Aorta (tissue), 5 donors: Measurements from ENCODE around the gene FUS. TPM values are rescaled to one million over a fixed set of nuclear protein-coding genes. Genes with fewer than 3 reads are reported as not detected.

Experiments
- ATAC-seq: fragments of 200-7000 bp; cut with Tn5 transposase; one replicate; pipeline ENCODE4 v1.9.1; 2022; ENCODE audit warnings: moderate library complexity; ENCODE audit not compliant: low FRiP score
- DNase-seq, 2 donors: peaks; one replicate each; pipeline ENCODE4 v3.0.0-alpha.2; 2020
- H3K27ac ChIP-seq, 2 donors: one replicate each; pipeline ENCODE4 v1.5.1; 2013; ENCODE audit warnings: low read length in 2 of 2, mild to moderate bottlenecking in 2 of 2, moderate library complexity in 2 of 2, control low read depth in 1 of 2, inconsistent platforms in 1 of 2, low read depth in 1 of 2
- H3K27me3 ChIP-seq, 2 donors: one replicate each; pipeline ENCODE4 v1.6.1; 2013; ENCODE audit warnings: control low read depth in 1 of 2, low read length in 1 of 2, mild to moderate bottlenecking in 1 of 2, moderate library complexity in 1 of 2; ENCODE audit not compliant: insufficient read depth in 2 of 2, control insufficient read depth in 1 of 2
- H3K36me3 ChIP-seq, 2 donors: one replicate each; pipeline ENCODE4 v1.6.1; 2013; ENCODE audit warnings: control low read depth in 1 of 2, low read length in 1 of 2, mild to moderate bottlenecking in 1 of 2; ENCODE audit not compliant: insufficient read depth in 2 of 2, control insufficient read depth in 1 of 2
- H3K4me1 ChIP-seq, 2 donors: one replicate each; pipeline ENCODE4 v1.6.1; 2013; ENCODE audit warnings: low read length in 2 of 2, control low read depth in 1 of 2, mild to moderate bottlenecking in 1 of 2, moderate library complexity in 1 of 2; ENCODE audit not compliant: insufficient read depth in 2 of 2, control insufficient read depth in 1 of 2
- H3K4me3 ChIP-seq, 2 donors: one replicate each; pipeline ENCODE4 v1.5.1; 2013; ENCODE audit warnings: low read length in 2 of 2, control low read depth in 1 of 2, mild to moderate bottlenecking in 1 of 2
- H3K9me3 ChIP-seq: one replicate; pipeline ENCODE4 v1.6.1; 2013; ENCODE audit warnings: mild to moderate bottlenecking, low read length; ENCODE audit not compliant: control insufficient read depth
- WGBS, 2 donors: extraction: QIAGEN DNeasy Blood & Tissue Kit; methylation state at CpG; one replicate each; pipeline ENCODE4 v1.1.7; 2013; 5-methylcytosine and 5-hydroxymethylcytosine counted together
- intact Hi-C, 2 donors: fragments of 100-400 bp; cut with DNase I; formaldehyde crosslinking; loops; one replicate each; pipeline versions ENCODE4 v1.14.2 to v1.15.0; 2022
- polyA plus RNA-seq, 2 donors: library from polyadenylated mRNA; stranded (reverse); fragments of 200-250 nt; gene quantifications; one replicate each; pipeline ENCODE4 v1.2.3, GENCODE V29; 2013
- total RNA-seq, 2 donors: library from RNA; stranded (reverse); fragmentation: NEBNext Ultra II Directional; extraction: Animal tissue kit (Norgen Biotek cat#: 25700); gene quantifications; one replicate each; pipeline ENCODE4 v1.2.1, GENCODE V29; 2021
- donor health status: healthy with polysubstance abuse.
- donor health status: Bipolar disorder and iron deficiency.
- donor health status: DM: no; HTN: no; CAD: no.
- donor health status: DM: no; HTN: no; CAD: no.
- donor health status: DM: yes; HTN: yes; CAD: no.

The FUS gene
- total and polyA plus RNA-seq, 4 donors, result 95.7 to 329 (median 248) TPM

GRCh38 chr16:31186930-31187807 is 7.2 kb downstream of the FUS start:
- intact Hi-C loops, result loop anchor here (10.0 kb wide), 1 partner anchor 258 kb away; the partner anchor contains the start of gene ZNF843 (in 2 of the 2)
- DNase-seq (peak in 1 of 2 donors; percentile 14), ATAC-seq (no peak)
- Histone ChIP-seq H3K27ac (no peak overlapping the region), H3K9me3 (no peaks in the 10 kb centered on the region), H3K4me1 (peaks cover 0 to 5% of the 10 kb centered on the region in 2 donors), H3K4me3 (no peak overlapping the region), H3K27me3 (no peaks in the 10 kb centered on the region), H3K36me3 (peaks cover 18 to 25% of the 10 kb centered on the region in 2 donors)
- 75 to 76% methylated on average over 10 of the region's 10 CpGs for WGBS, 2 donors

- ATAC-seq, result no peak
- H3K4me1 ChIP-seq, result no peaks in the 10 kb centered on the region
- no peak overlapping the region for H3K4me3 ChIP-seq
- no peaks in the 10 kb centered on the region for H3K9me3 ChIP-seq
- peak in 1 of 2 donors; percentile 32 for DNase-seq
- intact Hi-C loops, result loop anchor here (10.0 kb wide), 1 partner anchor 257 kb away; the partner anchor contains the start of gene ZNF843 (in 2 of the 2)
- 72 to 75% methylated on average over 8 of the region's 8 CpGs for WGBS, 2 donors
- H3K36me3 ChIP-seq, result peaks cover 18 to 25% of the 10 kb centered on the region in 2 donors
- no peak overlapping the region for H3K27ac ChIP-seq
- H3K27me3 ChIP-seq, result no peaks in the 10 kb centered on the region
Measured at GRCh38 chr16:31187808-31188189, 7.9 kb downstream of the FUS start.

GRCh38 chr16:31188450-31189411 is 8.8 kb downstream of the FUS start:
- DNase-seq, result no peak
- Histone ChIP-seq H3K27me3 (no peaks in the 10 kb centered on the region), H3K4me3 (no peak overlapping the region), H3K9me3 (no peaks in the 10 kb centered on the region), H3K4me1 (no peaks in the 10 kb centered on the region), H3K36me3 (peaks cover 23 to 24% of the 10 kb centered on the region in 2 donors), H3K27ac (no peak overlapping the region)
- ATAC-seq, result no peak
- 76 to 83% methylated on average over 3 of the region's 3 CpGs for WGBS, 2 donors
- intact Hi-C loops, result loop anchor here (10.0 kb wide), 1 partner anchor 256 kb away; the partner anchor contains the start of gene ZNF843 (in 2 of the 2)

- Histone ChIP-seq H3K27ac (no peak overlapping the region), H3K27me3 (no peaks in the 10 kb centered on the region), H3K4me3 (no peak overlapping the region), H3K36me3 (peaks cover 22 to 23% of the 10 kb centered on the region in 2 donors), H3K4me1 (no peaks in the 10 kb centered on the region), H3K9me3 (no peaks in the 10 kb centered on the region)
- no peak for DNase-seq
- ATAC-seq, result no peak
- 76 to 86% methylated on average over 2 of the region's 2 CpGs for WGBS, 2 donors
- intact Hi-C loops, result loop anchor here (10.0 kb wide), 1 partner anchor 255 kb away; the partner anchor contains the start of gene ZNF843 (in 2 of the 2)
Measured at GRCh38 chr16:31189412-31189778, 9.5 kb downstream of the FUS start.

- Histone ChIP-seq H3K27ac (no peak overlapping the region), H3K9me3 (no peaks in the 10 kb centered on the region), H3K27me3 (no peaks in the 10 kb centered on the region), H3K36me3 (peaks cover 20% of the 10 kb centered on the region in 2 donors), H3K4me3 (no peak overlapping the region), H3K4me1 (no peaks in the 10 kb centered on the region)
- DNase-seq (peak in 1 of 2 donors; percentile 55), ATAC-seq (no peak)
- 91 to 93% methylated on average over 12 of the region's 12 CpGs for WGBS, 2 donors
- intact Hi-C loops, result no loop called here
Measured at GRCh38 chr16:31190061-31190460, 10.1 kb downstream of the FUS start.

- Histone ChIP-seq H3K4me3 (no peak overlapping the region), H3K9me3 (no peaks in the 10 kb centered on the region), H3K27me3 (no peaks in the 10 kb centered on the region), H3K4me1 (no peaks in the 10 kb centered on the region), H3K27ac (no peak overlapping the region), H3K36me3 (peaks cover 16 to 20% of the 10 kb centered on the region in 2 donors)
- 91 to 94% methylated on average over 17 of the region's 17 CpGs for WGBS, 2 donors
- DNase-seq (peak in 1 of 2 donors; percentile 38), ATAC-seq (no peak)
- intact Hi-C loops, result no loop called here
Measured at GRCh38 chr16:31190818-31191444, 11.0 kb downstream of the FUS start.

GRCh38 chr16:31191697-31192428 is 11.9 kb downstream of the FUS start:
- ATAC-seq, result no peak
- intact Hi-C loops, result no loop called here
- Histone ChIP-seq H3K27me3 (no peaks in the 10 kb centered on the region), H3K9me3 (no peaks in the 10 kb centered on the region), H3K27ac (no peak overlapping the region), H3K36me3 (peaks cover 14 to 19% of the 10 kb centered on the region in 2 donors), H3K4me3 (no peak overlapping the region), H3K4me1 (no peaks in the 10 kb centered on the region)
- DNase-seq, result peak in 1 of 2 donors; percentile 1
- 76 to 82% methylated on average over 5 of the region's 5 CpGs for WGBS, 2 donors
